Measurements from ENCODE around the gene RAB4A.
"Not testable (repeated sequence)": the region's sequence is repeated elsewhere in the genome, so short reads cannot be mapped to it uniquely, and the experiment has no call there.

RAB4A gene

GRCh38 chr1:229298887-229299503, 28.1 kb downstream of the RAB4A start:
- DNase-seq, result no peak

DNA sequence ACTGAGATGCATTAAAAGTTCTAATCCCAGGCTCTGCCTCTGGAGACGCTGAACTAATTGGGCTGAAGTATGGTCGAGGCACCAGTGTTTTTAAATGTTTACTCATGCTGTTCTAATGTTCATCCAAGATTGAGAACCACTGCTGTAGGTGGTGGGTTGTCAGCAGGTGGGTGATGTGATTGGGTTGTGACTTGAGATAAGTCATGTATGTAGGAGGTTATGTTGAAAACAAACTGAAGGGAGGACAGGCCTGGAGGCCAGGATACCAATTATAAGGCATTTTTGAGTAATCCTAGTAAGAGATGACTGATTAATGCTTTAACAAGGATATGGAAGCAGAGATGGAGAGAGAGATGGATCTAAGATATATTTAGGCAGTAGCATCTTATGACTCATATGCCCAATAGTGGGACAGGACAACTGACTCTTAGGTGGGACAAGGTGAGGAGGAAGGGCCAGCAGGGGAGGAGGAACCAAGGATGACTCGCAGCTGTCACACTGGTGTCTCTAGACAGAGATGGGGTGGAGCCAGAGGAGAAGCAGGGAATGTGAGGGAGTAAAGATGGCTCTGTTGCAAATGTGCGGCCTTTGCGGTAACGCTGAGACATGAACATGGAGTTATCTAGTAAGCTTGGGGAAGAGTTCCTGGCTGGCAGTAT, 29.3 kb downstream of the RAB4A start:
- no peak for DNase-seq

GRCh38 chr1:229302740-229303139, 31.8 kb downstream of the RAB4A start:
- no peak for DNase-seq

DNA sequence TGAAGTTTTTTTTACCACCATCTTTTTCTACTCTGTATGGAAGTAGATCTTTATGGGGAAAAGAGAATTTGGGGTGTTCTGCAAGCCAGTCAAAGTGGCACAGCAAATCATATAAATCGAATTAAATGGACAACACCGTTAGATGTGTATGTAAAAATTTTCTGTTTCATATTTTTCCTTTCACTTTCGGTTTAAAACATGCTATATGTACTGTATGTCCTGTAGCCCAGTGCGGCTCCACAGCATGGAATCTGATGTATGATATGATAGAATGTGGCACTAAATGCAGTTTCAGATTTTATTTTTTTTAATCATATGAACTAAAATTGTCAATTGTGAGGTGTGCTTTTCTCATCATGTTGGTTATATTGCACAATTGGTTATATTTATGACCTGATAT, 32.9 kb downstream of the RAB4A start:
- DNase-seq, result no peak

DNA sequence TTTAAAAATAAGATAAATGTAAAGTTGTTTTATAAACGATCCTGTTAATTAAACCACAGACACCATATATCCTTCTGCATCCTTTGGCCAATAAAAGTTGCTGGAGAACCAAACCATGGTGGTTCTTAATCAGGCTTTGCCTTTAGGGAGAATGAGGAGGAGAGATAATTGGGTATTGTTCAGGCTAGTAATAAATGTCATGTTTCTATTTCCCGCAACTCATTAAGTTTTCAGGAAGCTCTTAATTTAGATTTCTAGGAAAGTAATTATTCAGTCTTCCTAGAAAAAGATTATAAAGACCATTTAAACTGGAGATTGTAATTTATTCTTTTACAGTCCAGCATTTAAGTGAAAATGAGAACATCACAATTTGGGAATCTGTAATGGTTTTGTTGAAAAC, 34.5 kb downstream of the RAB4A start:
- no peak for DNase-seq

GRCh38 chr1:229309074-229309473, 38.2 kb downstream of the RAB4A start:
- DNase-seq, result no peak

DNA sequence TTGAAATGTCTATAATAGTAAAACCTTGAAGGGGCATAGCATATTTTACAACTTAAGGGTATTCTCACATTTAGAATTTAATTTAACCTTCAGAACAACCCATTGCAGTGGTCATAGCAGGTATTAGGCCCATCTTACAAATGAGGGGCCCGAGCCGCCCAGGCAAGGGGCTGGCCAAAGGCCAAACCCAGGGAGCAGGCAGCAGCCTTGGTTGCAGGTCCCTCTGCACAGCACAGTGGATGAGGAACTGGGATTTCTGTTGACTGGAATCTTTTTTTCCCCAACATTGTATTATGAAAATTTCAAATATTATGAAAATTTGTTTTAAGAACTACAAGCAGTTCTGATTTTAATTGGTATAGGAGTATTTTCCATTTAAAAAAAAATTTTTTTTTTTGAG, 38.8 kb downstream of the RAB4A start:
- DNase-seq, result no peak

DNA sequence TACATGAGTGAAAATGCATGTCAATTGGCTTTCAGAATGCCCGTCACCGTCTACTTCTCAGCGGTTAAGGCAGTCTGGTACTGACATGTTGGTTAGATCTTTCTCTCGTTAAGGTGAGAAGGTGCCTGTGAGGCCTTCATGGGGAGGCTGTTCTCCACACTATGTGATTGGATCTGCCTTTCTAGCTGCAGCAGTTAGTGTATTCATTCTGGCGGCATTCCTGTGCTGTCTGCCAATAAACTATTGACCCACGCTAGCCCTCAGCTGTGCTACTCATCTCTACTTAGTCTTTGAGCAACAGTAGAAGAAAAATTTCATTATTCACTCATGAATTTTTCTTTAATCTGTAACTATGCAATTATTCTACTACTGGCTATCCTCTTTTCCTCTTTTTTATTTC, 39.9 kb downstream of the RAB4A start:
- no peak for DNase-seq

DNA sequence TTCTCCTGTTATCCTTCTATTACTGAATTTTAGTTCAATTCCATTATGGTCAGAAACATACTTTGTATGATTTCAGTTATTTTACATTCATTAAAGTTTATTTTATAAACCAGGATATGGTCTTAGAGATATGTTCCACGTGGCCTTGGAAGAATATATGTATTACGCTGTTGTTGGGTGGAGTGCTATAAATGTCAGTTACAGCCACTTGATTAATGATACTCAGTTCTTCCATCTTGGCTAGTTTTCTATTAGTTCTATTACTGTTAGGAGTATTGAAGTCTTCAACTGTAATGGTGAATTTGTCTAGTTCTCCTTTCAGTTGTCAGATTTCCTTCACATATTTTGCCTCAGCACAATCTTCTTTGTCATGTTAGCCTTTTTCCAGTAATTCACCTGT, 45.3 kb downstream of the RAB4A start:
- no peak for DNase-seq

DNA sequence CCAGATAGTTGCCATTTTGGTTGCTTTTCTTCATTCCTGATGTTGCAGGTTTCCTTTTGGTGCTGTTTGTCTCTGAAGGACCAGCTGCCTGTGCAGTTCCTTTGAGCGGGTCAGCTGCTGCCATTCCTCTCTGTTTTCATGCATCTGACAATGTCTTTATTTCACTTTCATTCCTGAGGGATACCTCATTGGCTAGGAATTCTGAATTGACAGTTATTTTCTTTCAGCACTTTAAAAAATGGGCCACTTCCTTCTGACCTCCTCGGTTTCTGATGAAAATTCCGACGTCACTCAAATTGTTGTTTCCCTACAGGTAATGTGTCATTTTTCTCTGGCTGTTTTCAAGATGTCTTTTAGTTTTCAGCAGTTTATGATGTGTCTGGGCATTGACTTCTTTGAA, 47.1 kb downstream of the RAB4A start:
- DNase-seq, result no peak

- DNase-seq, result no peak
Measured at GRCh38 chr1:229319487-229319886, 48.6 kb downstream of the RAB4A start.

DNA sequence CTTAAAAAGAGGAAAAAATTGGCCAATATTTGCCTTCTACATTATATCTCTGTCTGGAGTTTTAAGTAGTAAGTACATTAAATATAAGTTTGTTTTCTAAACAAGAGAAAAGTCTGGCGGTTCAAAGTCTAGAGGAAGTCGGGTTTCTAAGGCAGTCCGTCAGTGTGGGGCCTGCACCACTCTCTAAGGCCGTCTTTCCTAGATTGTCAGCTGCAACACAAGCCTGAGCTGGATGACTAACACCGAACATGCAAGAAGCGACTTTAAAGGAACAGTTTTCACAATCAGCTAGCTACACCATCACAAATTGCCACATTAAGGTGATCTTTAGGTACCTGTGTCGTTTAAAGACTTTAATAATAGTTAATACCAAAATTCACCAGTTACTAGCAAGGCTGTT, 52.3 kb downstream of the RAB4A start:
- DNase-seq, result no peak

- no peak for DNase-seq
Measured at GRCh38 chr1:229323885-229324553, 53.1 kb downstream of the RAB4A start.

- no peak for DNase-seq
Measured at GRCh38 chr1:229325401-229325800, 54.5 kb downstream of the RAB4A start.

DNA sequence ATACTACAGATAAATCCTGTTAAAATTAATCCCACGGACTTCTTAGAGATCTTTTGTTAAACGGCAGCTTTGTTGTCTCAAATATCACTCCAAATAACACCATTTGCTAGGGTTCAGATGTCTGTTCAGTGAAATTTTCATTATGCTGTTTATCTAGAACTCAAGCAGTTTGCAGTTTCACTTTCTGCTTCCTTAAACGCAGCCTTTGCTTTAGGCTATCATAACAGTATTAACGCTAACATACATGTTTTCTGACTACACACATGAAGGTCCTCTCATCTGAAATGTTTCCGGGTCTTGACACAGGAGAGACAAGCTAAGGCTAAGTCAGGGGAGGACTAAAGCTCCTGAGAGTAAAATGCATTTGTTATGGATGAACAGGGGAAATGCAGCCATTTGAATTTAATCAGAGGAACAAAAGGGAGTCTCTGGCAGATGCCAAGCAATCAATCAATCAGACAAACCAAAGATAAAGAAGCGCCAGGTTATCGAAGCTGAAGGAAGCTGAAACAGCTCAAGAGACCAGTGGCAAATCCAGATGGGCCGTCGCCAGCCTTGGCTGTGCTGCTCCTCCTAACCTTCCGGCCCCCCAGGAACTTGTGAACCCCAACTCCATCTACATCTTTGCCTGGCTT, 55.1 kb downstream of the RAB4A start:
- DNase-seq, result no peak

DNA sequence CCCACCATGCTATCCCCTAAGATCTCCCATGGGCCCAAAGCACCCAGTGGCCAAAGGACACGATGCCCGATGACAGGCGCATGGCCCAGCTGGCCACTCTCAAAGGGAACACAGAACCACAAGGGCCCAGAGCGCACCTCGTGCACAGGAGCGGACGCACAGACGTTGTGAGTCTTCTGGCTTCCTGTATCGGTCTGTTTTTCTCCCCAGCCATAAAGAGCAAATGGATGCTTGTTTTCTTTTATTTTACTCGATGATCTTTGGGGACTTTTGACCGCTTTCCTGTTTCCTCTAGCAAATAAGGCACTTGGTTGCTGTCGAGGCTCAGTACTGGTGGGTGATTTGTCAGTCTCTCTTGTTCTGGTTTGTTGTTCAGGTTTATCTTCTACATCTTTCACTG, 55.7 kb downstream of the RAB4A start:
- no peak for DNase-seq

GRCh38 chr1:229327765-229328164, 56.9 kb downstream of the RAB4A start:
- not testable (repeated sequence) for DNase-seq

GRCh38 chr1:229328598-229329362, 57.9 kb downstream of the RAB4A start:
- DNase-seq, result no peak

GRCh38 chr1:229334269-229334668, 63.4 kb downstream of the RAB4A start:
- DNase-seq, result no peak

- DNase-seq, result no peak
Measured at GRCh38 chr1:229334716-229335115, 63.8 kb downstream of the RAB4A start.

DNA sequence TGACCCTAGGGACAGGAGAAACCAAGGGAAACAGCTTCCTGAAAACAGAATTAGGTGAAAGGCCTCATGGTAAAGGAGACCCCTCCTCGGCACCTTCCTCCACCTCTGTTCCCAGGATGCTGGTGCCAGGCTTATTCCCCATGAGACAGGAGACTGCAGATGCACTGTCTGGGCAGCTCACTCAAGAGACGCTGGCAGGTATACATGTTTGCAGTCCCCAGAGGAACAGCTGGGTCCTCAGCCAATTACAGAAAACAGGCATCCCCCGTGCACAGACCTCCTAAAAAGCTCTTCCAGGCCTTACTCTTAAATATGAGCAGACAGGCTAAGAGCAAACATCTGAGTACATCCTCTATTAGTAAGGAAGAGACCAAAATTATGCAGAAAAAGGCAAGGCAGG, 65.4 kb downstream of the RAB4A start:
- DNase-seq, result no peak

- DNase-seq, result no peak
Measured at GRCh38 chr1:229339086-229339485, 68.2 kb downstream of the RAB4A start.

- DNase-seq, result no peak
Measured at GRCh38 chr1:229339520-229339919, 68.6 kb downstream of the RAB4A start.
